ENCODE measurements around the gene SERPINA9. TPM values are rescaled to one million over a fixed set of nuclear protein-coding genes. Genes with fewer than 3 reads are reported as not detected.

SERPINA9 gene
- total and polyA plus RNA-seq, 2 of the 8 experiments (the other 6 are each of a cell fraction or from before 2014, with no cell fraction given), result not detected

DNA sequence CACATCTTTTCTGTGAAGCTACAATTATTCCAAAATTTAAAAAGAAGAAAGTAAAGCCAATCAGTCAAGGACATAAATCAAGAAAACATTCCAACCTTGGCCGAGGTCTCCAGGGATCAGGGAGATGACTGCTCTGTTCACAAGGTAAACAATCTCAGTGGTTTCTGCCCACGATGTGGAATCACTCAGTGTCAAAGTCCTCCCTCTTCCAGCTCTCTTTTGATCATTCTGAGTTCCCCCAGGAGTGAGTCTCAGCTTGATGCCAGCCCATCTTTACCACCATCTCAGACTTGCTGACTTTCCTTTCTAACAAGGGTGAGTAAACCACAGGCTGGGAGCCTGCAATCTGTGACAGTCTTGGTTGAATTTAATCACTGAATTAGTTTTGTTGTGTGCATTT lies 4.8 kb upstream of the SERPINA9 start:
- H4K5ac ChIP-seq (ENCODE audit: insufficient read length, low read depth, low read length), result no peak overlapping the region
- WGBS, 2 experiments (ENCODE audit: extremely low coverage in 1 of 2, insufficient coverage in 1 of 2, insufficient read length in 1 of 2, insufficient replicate concordance in 2 of 2, low coverage in 1 of 2, low lambda C conversion rate in 2 of 2, missing lambda C conversion rate in 1 of 2), result 63% methylated on average over 2 of the region's 2 CpGs; no CpG with 5 or more reads in 1 of the 2 experiments
- H3K56ac ChIP-seq (replicated peaks; ENCODE audit: insufficient read length, low read depth, low read length), result no peak overlapping the region
- no peak overlapping the region for H3K27ac ChIP-seq (ENCODE audit: low read depth, low read length)
- no peak overlapping the region for H2BK120ac ChIP-seq (replicated peaks; ENCODE audit: low read depth, low read length)
- no peak overlapping the region for H2BK15ac ChIP-seq (ENCODE audit: low read length)
- peaks cover 0 to 4% (median 1%) of the 10 kb centered on the region in 4 experiments; a peak in 5 of 7 replicates for H3K4me1 ChIP-seq (replicated peaks in 1 of 4; ENCODE audit: control insufficient read depth in 3 of 4, insufficient read depth in 4 of 4, low read length in 3 of 4)
- no peak for FAIRE-seq
- ChIA-PET POLR2A (ENCODE audit: partially characterized antibody) (interaction anchor here (1.1 kb wide), 1 partner anchor 14 kb away, joined by 3 read pairs; no protein-coding TSS in a partner anchor), CTCF (ENCODE audit: partially characterized antibody) (interaction anchor here (0.5 to 3.3 kb wide), 4 partner anchors 13 to 1336 kb away, joined by 3 to 11 read pairs (median 5); no protein-coding TSS in a partner anchor)
- no peaks in the 10 kb centered on the region for H3K79me1 ChIP-seq (ENCODE audit: low read depth, low read length)
- DNase-seq (ENCODE audit: low read depth in 1 of 2, low spot score in 2 of 2), result no peak
- 0 out of 2 replicates have a peak, but pooled peaks cover 3% of the 10 kb centered on the region for H3K23me2 ChIP-seq (ENCODE audit: low read depth, low read length)
- H3K9ac ChIP-seq (replicated peaks in 1 of 4; ENCODE audit: extremely low read depth in 1 of 4, low read depth in 3 of 4, low read length in 3 of 4), result no peak overlapping the region
- H2AK5ac ChIP-seq (ENCODE audit: low read depth, low read length), result no peak overlapping the region
- H4K91ac ChIP-seq (replicated peaks; ENCODE audit: insufficient read length, low read length), result no peak overlapping the region
- H2BK12ac ChIP-seq (ENCODE audit: low read depth, low read length), result no peak overlapping the region
- H3K14ac ChIP-seq (ENCODE audit: insufficient read length), result no peak overlapping the region
- no peak overlapping the region for H2BK20ac ChIP-seq (ENCODE audit: low read length)
- no peak overlapping the region for H3K4ac ChIP-seq (replicated peaks; ENCODE audit: insufficient read length, low read depth, low read length)
- no peaks in the 10 kb centered on the region for H3K36me3 ChIP-seq (ENCODE audit: control insufficient read depth in 2 of 4, insufficient read depth in 4 of 4, low read length in 3 of 4)
- no peak overlapping the region for H3K4me2 ChIP-seq (ENCODE audit: insufficient read depth in 1 of 2, low read depth in 2 of 2, low read length in 2 of 2)
- H4K20me1 ChIP-seq (replicated peaks in 1 of 2; ENCODE audit: control insufficient read depth in 1 of 2, insufficient read depth in 2 of 2, low read length in 2 of 2), result no peaks in the 10 kb centered on the region
- H3K79me2 ChIP-seq (ENCODE audit: control insufficient read depth in 1 of 2, insufficient read depth in 2 of 2, low read length in 2 of 2), result no peaks in the 10 kb centered on the region
- no peak overlapping the region for H2AFZ ChIP-seq (ENCODE audit: low read length)
- no peak overlapping the region for H3K23ac ChIP-seq (ENCODE audit: insufficient read length)
- no peak overlapping the region for H3K18ac ChIP-seq (ENCODE audit: extremely low read depth, low read length)
- H3K4me3 ChIP-seq (ENCODE audit: extremely low read depth in 1 of 4, insufficient read depth in 2 of 4, low read depth in 3 of 4, low read length in 4 of 4), result no peak overlapping the region
- no peak overlapping the region for H4K8ac ChIP-seq (ENCODE audit: extremely low read depth, insufficient read depth, low read length)
- peaks cover 12 to 17% of the 10 kb centered on the region in 2 experiments for H3K9me3 ChIP-seq (ENCODE audit: insufficient read depth in 2 of 2, low read depth in 1 of 2, low read length in 1 of 2)
- H2BK5ac ChIP-seq (ENCODE audit: low read depth, low read length), result no peak overlapping the region
- no peaks in the 10 kb centered on the region; a peak in 1 of 7 replicates for H3K27me3 ChIP-seq (replicated peaks in 1 of 4; ENCODE audit: control insufficient read depth in 3 of 4, extremely low read depth in 1 of 4, insufficient read depth in 3 of 4, low read length in 3 of 4)
- TF ChIP-seq TBP (IDR thresholded peaks at IDR 0.05; ENCODE audit: low read depth, low read length) (no peak), KDM1A (IDR thresholded peaks at IDR 0.05; ENCODE audit: borderline replicate concordance, low read length) (no peak), HDAC6 (IDR thresholded peaks at IDR 0.05; ENCODE audit: low read depth, low read length) (no peak), NANOG (IDR thresholded peaks at IDR 0.05; ENCODE audit: insufficient read depth, low read depth, low read length, poor library complexity, severe bottlenecking) (no peak), ASH2L (IDR thresholded peaks at IDR 0.05; ENCODE audit: low read length) (no peak), POLR2A (IDR thresholded peaks at IDR 0.05; ENCODE audit: control extremely low read depth in 1 of 2, low read depth in 2 of 2, low read length in 2 of 2) (no peak), TEAD4 (IDR thresholded peaks at IDR 0.05; ENCODE audit: low read depth, low read length) (no peak), MAFK (IDR thresholded peaks at IDR 0.05; ENCODE audit: low read depth, low read length) (no peak), YY1 (IDR thresholded peaks at IDR 0.05; ENCODE audit: low read depth, low read length) (no peak), POU5F1 (IDR thresholded peaks at IDR 0.05; ENCODE audit: low read depth, low read length) (no peak), CREB1 (IDR thresholded peaks at IDR 0.05) (no peak), SIX5 (IDR thresholded peaks at IDR 0.05; ENCODE audit: low read depth, low read length) (no peak), CBX5 (IDR thresholded peaks at IDR 0.05; ENCODE audit: low read depth, low read length) (no peak)
- TF ChIP-seq, protein P1, sequence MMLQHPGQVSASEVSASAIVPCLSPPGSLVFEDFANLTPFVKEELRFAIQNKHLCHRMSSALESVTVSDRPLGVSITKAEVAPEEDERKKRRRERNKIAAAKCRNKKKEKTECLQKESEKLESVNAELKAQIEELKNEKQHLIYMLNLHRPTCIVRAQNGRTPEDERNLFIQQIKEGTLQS (IDR thresholded peaks at IDR 0.05; ENCODE audit: insufficient read depth, low read depth, low read length), result no peak

All from H1 (cell line).